Tibial nerve (tissue), 4 donors: ENCODE results near the gene TBCD. TPM values are rescaled to one million over a fixed set of nuclear protein-coding genes. Genes with fewer than 3 reads are reported as not detected.

Experiments
- DNase-seq, 2 donors: peaks; one replicate each; pipeline ENCODE4 v3.0.0-alpha.2; 2019; ENCODE audit warnings: low spot score in 2 of 2
- H3K27ac ChIP-seq, 4 donors: fragments of 200-600 bp; sonication (generic) in 3 of 4; one replicate each; pipeline ENCODE4 v1.5.1; 2017 to 2019; ENCODE audit warnings: mild to moderate bottlenecking in 1 of 4
- H3K27me3 ChIP-seq, 2 donors: fragments of 200-600 bp; sonication (generic) in 1 of 2; one replicate each; pipeline versions ENCODE4 v1.5.1 to v1.6.0; 2017 to 2019
- H3K36me3 ChIP-seq, 3 donors: fragments of 200-600 bp; sonication (generic); one replicate each; pipeline ENCODE4 v1.5.1; 2018 to 2019
- H3K4me1 ChIP-seq, 4 donors: fragments of 200-600 bp; sonication (generic) in 3 of 4; one replicate each; pipeline ENCODE4 v1.5.1; 2017 to 2019
- H3K4me3 ChIP-seq, 4 donors: fragments of 200-600 bp; sonication (generic) in 3 of 4; one replicate each; pipeline ENCODE4 v1.5.1; 2017 to 2019; ENCODE audit warnings: mild to moderate bottlenecking in 1 of 4, moderate library complexity in 1 of 4
- H3K9me3 ChIP-seq, 4 donors: fragments of 200-600 bp; sonication (generic) in 3 of 4; one replicate each; pipeline ENCODE4 v1.5.1; 2017 to 2019
- CTCF ChIP-seq, 5 experiments: fragments of 200-600 bp in 3 of 5; fragments of 450-650 bp in 2 of 5; sonication (generic) in 3 of 5; IDR thresholded peaks; one replicate each; pipeline ENCODE4 v1.5.1; 2016 to 2019; ENCODE audit warnings: antibody characterized with exemption in 5 of 5, mild to moderate bottlenecking in 3 of 5, moderate library complexity in 2 of 5
- EP300 ChIP-seq, 2 donors: sonication (generic); formaldehyde crosslinking; IDR thresholded peaks; one replicate each; pipeline ENCODE4 v1.6.1; 2017; ENCODE audit warnings: antibody characterized with exemption in 2 of 2, mild to moderate bottlenecking in 1 of 2
- POLR2A ChIP-seq, 2 donors: fragments of 450-650 bp; IDR thresholded peaks; one replicate each; pipeline ENCODE4 v1.6.1; 2017; ENCODE audit warnings: antibody characterized with exemption in 2 of 2, mild to moderate bottlenecking in 2 of 2, moderate library complexity in 2 of 2
- WGBS, 2 donors: methylation state at CpG; one replicate each; pipeline ENCODE4 v1.1.5; 2018; 5-methylcytosine and 5-hydroxymethylcytosine counted together
- total RNA-seq, 4 donors: library from RNA; depleted of rRNA; stranded (reverse); fragments of >200 nt; gene quantifications; one replicate each; pipeline ENCODE4 v1.1.0, GENCODE V29; 2016

The TBCD gene
- total RNA-seq, 4 donors from 2014 or later: 42.6 to 115 (median 87.9) TPM

GRCh38 chr17:82870091-82870491 is 118.2 kb downstream of the TBCD start:
- Histone ChIP-seq H3K4me3 (no peak overlapping the region), H3K4me1 (peaks cover 0 to 11% (median 4%) of the 10 kb centered on the region in 4 donors), H3K36me3 (peaks cover 0 to 39% (median 0%) of the 10 kb centered on the region in 3 donors), H3K27ac (no peak overlapping the region), H3K9me3 (no peaks in the 10 kb centered on the region), H3K27me3 (no peaks in the 10 kb centered on the region)
- DNase-seq: no peak
- TF ChIP-seq EP300 (IDR thresholded peaks at IDR 0.05) (no peak), POLR2A (IDR thresholded peaks at IDR 0.05) (no peak), CTCF (IDR thresholded peaks at IDR 0.05) (no peak)
- 93 to 95% methylated on average over 35 of the region's 35 CpGs for WGBS, 2 donors

DNA sequence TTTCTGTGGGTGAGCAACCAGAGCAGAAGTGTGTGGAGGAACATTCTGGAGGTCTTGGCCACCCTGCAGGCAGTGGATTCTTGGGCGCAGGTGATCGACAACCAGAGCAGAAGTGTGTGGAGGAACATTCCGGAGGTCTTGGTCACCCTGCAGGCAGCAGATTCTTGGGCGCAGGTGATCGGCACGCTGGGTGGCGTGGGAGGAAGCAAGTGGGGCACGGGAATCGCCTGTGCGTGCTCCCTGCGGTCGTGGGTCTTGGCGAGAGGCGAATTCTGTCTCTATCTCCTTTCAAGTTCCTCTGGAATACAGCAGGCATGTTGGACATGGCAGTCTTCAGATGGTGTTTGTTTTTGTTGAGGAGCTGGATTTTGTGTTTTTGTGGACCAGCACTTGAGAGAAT is 118.7 kb downstream of the TBCD start:
- TF ChIP-seq CTCF (IDR thresholded peaks at IDR 0.05): no peak
- TF ChIP-seq POLR2A (IDR thresholded peaks at IDR 0.05): no peak
- no peak for TF ChIP-seq EP300 (IDR thresholded peaks at IDR 0.05)
- Histone ChIP-seq H3K27me3 (no peaks in the 10 kb centered on the region), H3K36me3 (peaks cover 0 to 39% (median 0%) of the 10 kb centered on the region in 3 donors), H3K4me3 (no peak overlapping the region), H3K27ac (no peak overlapping the region), H3K4me1 (peaks cover 0 to 11% (median 2%) of the 10 kb centered on the region in 4 donors), H3K9me3 (no peaks in the 10 kb centered on the region)
- DNase-seq: no peak
- WGBS, 2 donors: 97% methylated on average over 14 of the region's 14 CpGs

DNA sequence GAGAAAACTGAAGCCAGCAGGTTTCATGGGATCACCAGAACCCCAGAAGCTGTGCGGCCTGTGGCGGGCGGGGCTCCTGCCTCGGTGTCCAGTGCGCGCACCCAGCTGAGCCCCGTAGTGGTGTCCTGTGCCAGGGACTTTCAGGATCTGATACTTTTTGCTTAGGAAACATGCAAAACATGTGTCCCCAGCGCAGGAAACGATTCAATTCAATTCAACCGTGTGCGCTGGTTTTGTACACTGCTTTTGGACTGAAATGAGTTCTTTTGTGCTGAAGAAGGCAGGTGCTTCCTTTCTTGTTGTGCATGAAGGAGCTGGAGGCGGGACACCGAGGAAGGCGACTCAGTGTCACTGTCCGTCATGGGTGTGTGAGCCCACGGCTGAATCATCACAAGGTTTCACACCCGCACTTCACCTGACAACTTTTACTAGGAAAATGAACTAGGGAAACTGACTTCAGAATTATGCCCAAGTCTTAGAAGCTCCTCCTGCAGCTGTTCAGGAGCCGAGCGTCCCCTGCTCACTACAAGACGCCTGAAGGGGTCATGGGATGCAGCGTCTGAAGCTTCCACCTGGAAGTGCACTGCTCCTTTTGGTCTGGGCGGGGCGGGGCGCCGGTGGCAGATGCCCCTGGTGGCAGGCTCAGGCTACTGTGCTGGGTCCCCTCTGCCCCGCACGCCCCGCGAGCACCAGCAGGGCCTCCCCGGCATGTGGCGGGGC is 119.4 kb downstream of the TBCD start:
- Histone ChIP-seq H3K4me3 (no peak overlapping the region), H3K27ac (peak overlapping the region in 1 of 4 donors; percentile 43), H3K4me1 (peaks cover 0 to 13% (median 2%) of the 10 kb centered on the region in 4 donors), H3K27me3 (no peaks in the 10 kb centered on the region), H3K36me3 (peaks cover 0 to 39% (median 0%) of the 10 kb centered on the region in 3 donors), H3K9me3 (no peaks in the 10 kb centered on the region)
- TF ChIP-seq POLR2A (IDR thresholded peaks at IDR 0.05): no peak
- peak in 1 of 5 experiments; percentile 7 for TF ChIP-seq CTCF (IDR thresholded peaks at IDR 0.05)
- TF ChIP-seq EP300 (IDR thresholded peaks at IDR 0.05): peak in 1 of 2 donors; percentile 41
- 90 to 92% methylated on average over 21 to 31 of the region's 31 CpGs for WGBS, 2 donors
- no peak for DNase-seq

GRCh38 chr17:82871776-82872561 is 120.1 kb downstream of the TBCD start:
- no peak for TF ChIP-seq EP300 (IDR thresholded peaks at IDR 0.05)
- no peak for TF ChIP-seq POLR2A (IDR thresholded peaks at IDR 0.05)
- TF ChIP-seq CTCF (IDR thresholded peaks at IDR 0.05): no peak
- H3K9me3 ChIP-seq: no peaks in the 10 kb centered on the region
- H3K27ac ChIP-seq: peak overlapping the region in 1 of 4 donors; percentile 43
- H3K4me3 ChIP-seq: no peak overlapping the region
- DNase-seq: no peak
- peaks cover 0 to 13% (median 2%) of the 10 kb centered on the region in 4 donors for H3K4me1 ChIP-seq
- H3K36me3 ChIP-seq: peaks cover 0 to 39% (median 0%) of the 10 kb centered on the region in 3 donors
- 85 to 90% methylated on average over 35 to 41 of the region's 41 CpGs for WGBS, 2 donors
- H3K27me3 ChIP-seq: no peaks in the 10 kb centered on the region
